Measurements from ENCODE around the gene NSG1. TPM values are rescaled to one million over a fixed set of nuclear protein-coding genes. Genes with fewer than 3 reads are reported as not detected.
"Not testable (repeated sequence)": the region's sequence is repeated elsewhere in the genome, so short reads cannot be mapped to it uniquely, and the experiment has no call there.

NSG1 gene, protein sequence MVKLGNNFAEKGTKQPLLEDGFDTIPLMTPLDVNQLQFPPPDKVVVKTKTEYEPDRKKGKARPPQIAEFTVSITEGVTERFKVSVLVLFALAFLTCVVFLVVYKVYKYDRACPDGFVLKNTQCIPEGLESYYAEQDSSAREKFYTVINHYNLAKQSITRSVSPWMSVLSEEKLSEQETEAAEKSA
- 2.6 TPM for total RNA-seq
- long read RNA-seq, partial matches to known transcripts, result 4 of 4 reads
- long read RNA-seq, other reads (novel, unspliced or antisense), result 0 of 4 reads

DNA sequence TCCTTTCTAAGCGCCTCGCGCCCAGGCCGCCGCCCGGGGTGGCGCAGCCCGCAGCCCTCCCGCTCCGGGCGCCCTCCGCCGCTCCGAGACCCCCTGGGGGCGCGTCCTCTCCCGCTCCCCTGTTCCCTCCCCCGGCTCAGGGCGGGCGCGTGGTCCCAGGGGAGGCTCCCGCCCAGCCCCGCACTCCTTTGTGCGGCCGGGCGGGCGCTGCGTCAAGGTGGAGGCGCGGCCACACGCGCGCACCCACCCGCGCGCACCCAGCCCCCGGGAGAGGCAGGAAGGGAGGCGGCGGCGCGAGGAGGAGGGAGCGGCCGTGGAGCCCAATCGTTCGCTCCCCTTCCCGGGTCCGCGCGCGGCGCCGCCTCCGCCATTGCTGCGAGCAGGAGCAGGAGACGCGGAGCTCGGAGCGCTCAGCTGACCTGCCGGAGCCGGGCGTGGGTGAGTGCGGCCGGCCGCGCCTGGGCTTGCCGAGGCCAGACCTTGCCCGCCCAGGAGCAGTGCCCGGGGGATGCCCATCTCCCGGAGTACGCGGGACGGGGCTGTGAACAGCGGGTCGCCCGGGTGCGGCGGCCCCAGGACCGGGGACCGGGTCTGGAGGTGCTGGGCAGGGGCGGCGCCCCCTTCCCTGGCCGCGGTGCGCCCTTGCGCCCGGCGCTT, at the start of gene NSG1:
Gene NSG1 (plus strand): TSS at position 367 of the 657 bp plus-strand sequence. CDS start 528 bp downstream, outside the sequence.
- no peak for DNase-seq (ENCODE audit: low spot score)
- intact Hi-C loops (cut with DNase I), result no loop called here

- intact Hi-C loops (cut with DNase I), result no loop called here
- no peak for DNase-seq (ENCODE audit: low spot score)
Measured at GRCh38 chr4:4338210-4339001, 48.5 kb upstream of the NSG1 start.

DNA sequence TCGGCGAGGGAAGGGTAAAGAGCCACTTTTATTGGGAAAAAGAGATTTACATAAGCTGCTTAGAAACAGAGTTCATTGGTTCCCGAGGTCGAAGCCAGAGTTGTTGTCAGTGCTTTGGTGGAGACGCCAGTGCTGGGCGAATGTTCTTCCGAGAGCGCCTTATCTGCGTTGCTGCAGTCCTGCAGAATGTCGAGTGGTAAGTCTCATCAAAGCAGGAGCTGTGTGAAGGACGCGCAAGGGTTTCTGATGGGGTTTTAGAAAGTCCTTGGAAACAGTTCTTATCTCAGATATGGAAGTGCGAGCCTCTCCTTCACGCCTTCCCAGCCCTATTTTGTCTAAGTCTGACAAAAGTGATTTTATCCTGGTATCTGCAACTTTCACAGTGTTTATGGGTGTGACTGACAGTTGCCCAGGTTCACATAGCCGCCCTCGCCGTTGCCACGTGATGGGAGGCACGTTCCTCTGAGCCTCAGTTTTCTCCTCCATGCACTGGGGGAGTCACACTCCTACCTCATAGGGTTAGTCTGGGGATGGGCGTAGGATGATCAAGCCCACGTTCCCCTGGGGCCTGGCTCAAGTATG, 47.3 kb upstream of the NSG1 start:
- intact Hi-C loops (cut with DNase I), result no loop called here
- DNase-seq (ENCODE audit: low spot score), result no peak

GRCh38 chr4:4341861-4342650, 44.8 kb upstream of the NSG1 start:
- intact Hi-C loops (cut with DNase I), result no loop called here
- DNase-seq (ENCODE audit: low spot score), result no peak

GRCh38 chr4:4343038-4343437, 43.9 kb upstream of the NSG1 start:
- intact Hi-C loops (cut with DNase I), result no loop called here
- DNase-seq (ENCODE audit: low spot score), result no peak

DNA sequence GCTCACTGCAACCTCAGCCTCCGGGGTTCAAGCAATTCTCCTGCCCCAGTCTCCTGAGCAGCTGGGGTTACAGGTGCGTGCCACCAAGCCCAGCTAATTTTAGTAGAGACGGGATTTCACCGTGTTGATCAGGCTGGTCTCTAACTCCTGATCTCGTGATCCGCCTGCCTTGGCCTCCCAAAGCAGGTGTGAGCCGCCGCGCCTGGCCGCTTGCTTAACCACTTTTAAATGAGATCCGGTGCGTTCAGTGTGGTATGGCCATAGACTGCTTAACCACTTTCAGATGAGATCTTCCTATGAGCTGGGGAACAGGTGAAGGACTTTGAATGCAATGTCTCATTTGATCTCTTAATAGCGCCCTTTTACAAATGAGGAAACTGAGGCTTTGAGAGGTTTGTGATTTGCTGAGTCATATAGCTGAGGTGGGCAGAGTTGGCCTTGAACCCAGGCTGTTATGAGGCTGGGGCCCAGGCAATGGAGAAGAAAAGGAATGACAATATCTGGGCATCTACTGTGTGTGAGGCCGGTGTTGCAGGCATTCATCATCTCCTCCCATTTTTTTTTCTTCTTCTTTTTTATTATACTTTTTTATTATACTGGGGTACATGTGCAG, 41.9 kb upstream of the NSG1 start:
- intact Hi-C loops (cut with DNase I), result no loop called here
- no peak for DNase-seq (ENCODE audit: low spot score)

DNA sequence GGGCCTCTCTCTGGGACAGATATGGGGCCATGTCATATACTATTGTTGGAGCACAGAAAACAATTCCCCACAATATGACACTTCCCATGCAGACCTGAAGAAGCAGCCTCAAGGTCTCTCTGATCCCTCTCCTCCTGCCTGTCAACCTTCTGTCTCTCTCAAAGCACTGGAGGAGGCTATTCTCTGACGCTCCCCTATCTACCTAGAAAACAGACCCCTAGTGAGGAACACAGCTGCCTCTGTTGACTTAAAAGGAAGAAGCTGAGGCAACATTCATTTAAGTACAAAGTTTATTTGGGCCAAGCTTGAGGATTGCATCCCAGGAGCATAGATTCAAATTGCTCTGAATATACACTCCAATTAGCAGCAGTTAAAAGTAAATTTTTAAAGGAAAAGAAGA, 39.3 kb upstream of the NSG1 start:
- no peak for DNase-seq (ENCODE audit: low spot score)
- intact Hi-C loops (cut with DNase I), result no loop called here

GRCh38 chr4:4348585-4348984, 38.3 kb upstream of the NSG1 start:
- intact Hi-C loops (cut with DNase I); DNase-seq (ENCODE audit: low spot score): not testable (repeated sequence)

DNA sequence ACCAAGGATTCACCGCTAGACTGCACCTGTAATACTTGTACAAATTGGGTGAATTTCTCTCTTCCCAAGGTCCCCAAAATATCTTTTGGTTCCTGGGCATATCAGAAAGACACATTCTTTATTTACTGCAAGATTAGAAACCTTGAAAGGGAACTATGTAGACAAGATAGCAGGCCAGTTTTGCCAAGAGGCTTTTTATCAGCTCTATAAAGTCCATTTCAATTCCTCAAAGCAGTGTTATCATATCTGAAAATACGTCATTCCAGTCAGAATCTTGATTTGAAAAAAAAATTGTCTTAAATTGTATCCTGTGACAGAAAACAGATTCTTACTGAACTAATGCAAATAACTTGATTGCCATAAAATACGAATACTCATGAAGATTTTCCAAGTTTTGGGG, 37.0 kb upstream of the NSG1 start:
- no peak for DNase-seq (ENCODE audit: low spot score)
- intact Hi-C loops (cut with DNase I), result no loop called here

DNA sequence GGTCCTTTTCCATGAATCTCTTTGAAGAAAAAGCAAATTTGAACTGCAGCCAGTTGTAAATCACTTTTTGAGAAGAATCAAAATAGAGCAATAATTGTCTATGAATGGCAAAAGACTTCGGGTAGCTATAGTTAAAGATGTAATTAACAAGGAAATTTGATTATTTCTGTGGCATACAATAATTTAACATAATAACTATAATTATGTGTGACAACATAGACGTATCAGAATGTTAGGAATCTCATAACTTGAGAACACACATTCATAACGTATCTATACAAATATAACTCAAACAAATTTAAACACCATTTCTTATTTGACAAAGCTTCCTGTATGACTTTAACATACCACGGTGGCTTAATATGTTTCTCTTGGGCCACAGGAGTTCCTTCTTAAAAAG, 36.0 kb upstream of the NSG1 start:
- DNase-seq (ENCODE audit: low spot score), result no peak
- intact Hi-C loops (cut with DNase I), result no loop called here

- DNase-seq (ENCODE audit: low spot score), result no peak
- intact Hi-C loops (cut with DNase I), result no loop called here
Measured at GRCh38 chr4:4355302-4355701, 31.6 kb upstream of the NSG1 start.

DNA sequence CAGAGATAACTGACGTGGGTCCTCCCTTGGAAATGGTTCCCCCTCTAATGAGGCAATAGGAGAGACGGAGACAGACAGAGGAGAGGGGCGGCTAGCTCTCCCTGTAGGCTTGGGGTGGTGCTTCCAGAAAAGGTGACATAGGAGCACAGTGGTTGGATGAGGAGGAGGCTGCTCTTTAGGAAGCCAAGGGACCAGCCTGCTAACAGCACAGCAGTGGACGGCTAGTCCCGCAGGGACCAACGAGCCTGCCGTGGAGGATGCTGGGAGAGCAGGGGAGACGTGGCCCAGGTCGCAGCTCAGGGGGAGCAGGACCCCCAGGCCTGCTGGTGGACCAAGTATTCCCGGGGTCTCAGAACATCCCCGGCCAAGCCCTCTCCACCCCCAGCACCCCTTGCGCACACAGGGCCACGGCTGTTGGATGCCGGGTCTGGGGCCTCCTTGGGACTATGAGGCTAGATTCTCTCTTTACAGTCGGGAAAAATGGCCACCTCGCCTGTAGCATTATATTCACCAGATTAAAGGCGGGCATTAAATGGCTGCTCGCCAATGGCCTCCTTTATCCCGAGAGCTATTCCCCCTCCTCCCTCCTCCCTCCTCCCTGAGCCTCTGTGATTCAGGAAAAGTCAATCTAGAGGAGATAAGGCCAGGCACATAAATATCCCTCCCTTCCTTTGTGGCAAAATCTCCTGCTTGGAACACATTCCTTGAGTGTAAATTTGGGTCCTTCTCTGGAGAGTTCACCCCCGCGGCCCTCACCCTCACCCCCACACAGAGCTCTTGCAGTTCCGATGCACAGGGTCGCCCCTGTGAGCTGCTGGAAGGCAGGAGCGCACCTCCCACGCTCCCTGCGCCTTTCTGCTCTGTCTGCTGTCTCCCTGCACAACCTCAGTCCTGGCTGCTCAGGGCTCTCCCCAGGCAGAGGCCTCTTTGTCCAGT, 30.5 kb upstream of the NSG1 start:
- no peak for DNase-seq (ENCODE audit: low spot score)
- intact Hi-C loops (cut with DNase I), result no loop called here

DNA sequence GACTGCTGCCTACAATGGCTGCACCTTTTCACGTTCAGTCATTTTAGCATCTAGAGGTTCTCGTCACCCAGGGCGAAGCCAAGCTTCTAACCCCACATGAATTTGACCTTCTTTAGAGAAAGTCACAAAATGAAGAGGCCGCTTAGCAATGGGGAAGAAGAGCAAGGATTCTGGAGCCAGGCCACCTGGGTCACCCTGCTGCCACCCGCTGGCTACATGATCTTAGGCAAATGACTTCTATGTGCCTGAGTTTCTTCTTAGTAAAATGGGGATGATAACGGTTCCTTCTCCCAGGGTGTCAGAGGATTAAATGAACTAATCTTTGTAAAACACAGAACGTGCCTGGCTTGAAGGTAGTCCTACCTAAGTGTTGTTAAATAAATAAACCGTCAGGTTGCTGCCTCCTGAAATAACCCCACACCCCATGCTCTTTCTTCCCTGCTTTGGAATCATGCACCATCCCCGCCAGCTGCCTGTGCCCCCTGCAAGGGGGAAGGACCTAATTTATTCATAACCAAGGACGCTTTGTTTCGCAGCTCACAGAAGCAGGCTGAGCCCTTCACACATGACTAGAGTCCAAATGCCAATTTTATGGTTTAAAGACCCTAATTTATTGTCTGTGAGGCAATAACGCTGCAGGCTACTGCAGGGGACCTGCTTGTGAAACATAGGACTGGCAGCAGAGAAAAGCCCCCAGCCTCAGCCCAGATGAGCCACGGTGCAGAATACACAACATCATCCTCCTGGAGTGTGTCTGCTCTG, 28.6 kb upstream of the NSG1 start:
- intact Hi-C loops (cut with DNase I), result no loop called here
- DNase-seq (ENCODE audit: low spot score), result no peak

DNA sequence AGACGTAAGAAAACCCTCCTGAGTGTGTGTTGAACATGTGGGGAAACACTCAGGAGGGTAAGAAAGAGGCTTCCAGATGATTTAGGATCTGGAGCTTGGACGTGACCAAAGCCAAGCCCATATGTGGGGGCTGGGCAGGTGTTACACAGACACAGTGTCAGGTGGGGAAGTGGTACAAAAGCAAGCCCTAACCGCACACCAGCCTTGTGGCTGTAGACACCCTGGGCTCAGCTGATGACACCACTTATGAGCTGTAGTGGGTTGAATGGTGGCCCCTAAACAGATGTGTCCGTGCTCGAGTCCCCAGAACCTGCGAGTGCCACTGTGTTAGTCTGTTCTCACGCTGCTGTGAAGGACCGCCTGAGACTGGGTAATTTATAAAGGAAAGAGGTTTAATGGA, 25.0 kb upstream of the NSG1 start:
- intact Hi-C loops (cut with DNase I), result no loop called here

GRCh38 chr4:4362991-4363697, 23.8 kb upstream of the NSG1 start:
- DNase-seq (ENCODE audit: low spot score), result no peak
- intact Hi-C loops (cut with DNase I), result no loop called here

More for the DNA sequence above, 25.0 kb upstream of the NSG1 start:
- no peak for DNase-seq (ENCODE audit: low spot score)

- DNase-seq (ENCODE audit: low spot score), result no peak
- intact Hi-C loops (cut with DNase I), result no loop called here
Measured at GRCh38 chr4:4364061-4364460, 22.8 kb upstream of the NSG1 start.
